GM19438 (cell line): ENCODE data around the gene SGMS2.
"Not testable (repeated sequence)": the region's sequence is repeated elsewhere in the genome, so short reads cannot be mapped to it uniquely, and the experiment has no call there.

Source experiments
- ATAC-seq: cut with Tn5 transposase; IDR thresholded peaks from one replicate; pipeline ENCODE4 v1.9.1; 2021; ENCODE audit warnings: low read depth; ENCODE audit not compliant: unreplicated experiment

Gene SGMS2

GRCh38 chr4:107905082-107905481, 80.3 kb downstream of the SGMS2 start:
- not testable (repeated sequence) for ATAC-seq

DNA sequence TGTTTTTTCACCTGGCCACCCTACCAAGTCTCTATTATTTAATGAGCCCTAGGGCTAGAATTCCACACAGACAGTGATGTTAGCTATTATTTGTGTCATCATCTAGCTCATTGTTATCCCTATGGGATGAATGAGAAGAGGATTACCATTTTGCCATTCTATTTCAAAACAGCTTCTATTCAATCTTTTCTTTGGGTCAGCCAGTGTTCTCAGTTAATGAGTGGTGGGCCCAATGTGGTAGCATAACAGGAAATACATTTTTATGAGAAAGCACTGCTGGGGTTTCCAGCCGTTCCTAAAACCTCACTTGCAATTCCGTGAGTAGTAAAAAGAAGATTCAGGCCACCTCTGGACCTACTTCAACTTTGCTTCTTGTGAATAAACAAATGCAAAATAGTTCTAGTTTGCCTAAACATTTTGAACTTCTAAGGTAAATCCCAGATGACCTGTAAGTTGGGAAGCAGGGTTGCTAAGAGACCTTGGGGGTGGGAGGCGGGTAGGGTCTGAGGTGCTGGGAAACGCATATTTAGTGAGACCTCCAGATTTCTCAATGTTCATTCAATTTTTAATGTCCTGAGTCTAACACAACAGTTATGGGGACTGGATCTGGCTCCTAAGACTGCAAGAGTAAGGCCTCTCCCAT, 81.8 kb downstream of the SGMS2 start:
- no peak for ATAC-seq

GRCh38 chr4:107908377-107908776, 83.6 kb downstream of the SGMS2 start:
- ATAC-seq = no peak

DNA sequence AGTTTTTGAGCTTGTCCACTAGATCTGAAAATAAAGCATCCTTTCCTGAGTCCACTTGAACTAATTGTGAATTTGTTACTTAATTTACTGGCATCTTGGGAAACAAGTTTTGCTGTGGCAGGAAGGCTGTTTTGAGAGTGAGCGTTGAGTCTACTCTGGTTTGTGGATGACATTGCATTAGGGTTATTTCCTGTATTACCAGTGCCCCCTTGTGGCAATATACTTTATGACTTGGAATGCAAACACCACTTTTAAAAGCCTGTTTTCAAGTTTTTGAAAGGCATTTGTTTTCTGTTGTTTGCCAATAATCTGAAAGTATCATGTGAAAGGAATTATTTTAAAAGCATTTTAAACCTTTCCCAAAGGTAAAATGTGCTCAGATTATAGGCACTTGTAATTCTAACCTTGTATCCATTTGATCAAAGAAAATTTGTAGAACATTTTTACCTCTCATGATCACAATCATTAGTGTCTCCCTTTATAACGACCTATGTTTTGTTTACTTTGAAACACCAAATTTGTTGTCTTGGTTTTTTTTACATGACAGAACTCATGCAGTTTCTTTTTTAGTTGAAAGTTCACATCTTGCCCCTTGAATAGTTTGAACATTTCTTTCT, 88.7 kb downstream of the SGMS2 start:
- ATAC-seq = no peak

DNA sequence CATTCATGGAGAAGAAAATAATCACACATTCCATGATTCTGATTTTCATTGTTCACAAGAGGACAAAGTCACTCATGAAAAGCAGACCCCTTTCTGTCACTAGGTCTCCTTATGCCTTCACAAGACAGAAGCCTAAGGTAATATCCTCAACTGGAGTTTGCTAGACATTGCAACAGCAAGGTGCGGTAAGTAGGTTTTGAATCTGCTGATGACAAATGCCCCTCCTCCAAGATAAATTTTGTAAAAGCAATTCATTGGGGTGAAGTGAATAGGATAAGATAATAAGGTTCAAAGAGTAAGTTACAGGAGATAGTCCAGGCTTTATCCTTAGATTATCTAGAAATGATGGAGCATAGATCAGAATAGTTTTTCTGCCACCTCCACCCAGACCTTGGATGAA, 90.5 kb downstream of the SGMS2 start:
- no peak for ATAC-seq

DNA sequence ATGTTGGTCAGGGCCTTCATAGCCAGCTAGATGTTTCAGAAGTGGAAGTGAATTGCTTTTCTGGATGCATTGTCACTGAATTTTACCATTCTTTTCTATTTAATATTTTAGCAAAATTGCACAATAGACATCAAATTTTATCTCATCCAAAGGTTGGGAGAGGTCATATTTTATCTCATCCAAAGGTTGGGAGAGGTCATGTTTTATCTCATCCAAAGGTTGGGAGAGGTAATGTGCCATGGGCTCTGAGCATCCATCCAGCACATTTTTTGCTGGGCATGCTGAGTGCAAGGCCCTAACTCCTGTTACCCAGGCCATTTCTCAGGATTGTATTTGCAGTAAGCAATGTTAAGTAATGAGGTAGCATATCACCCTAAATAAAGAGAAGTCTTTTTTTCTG, 91.9 kb downstream of the SGMS2 start:
- ATAC-seq = no peak

GRCh38 chr4:107917500-107917899, 92.8 kb downstream of the SGMS2 start:
- ATAC-seq = no peak

DNA sequence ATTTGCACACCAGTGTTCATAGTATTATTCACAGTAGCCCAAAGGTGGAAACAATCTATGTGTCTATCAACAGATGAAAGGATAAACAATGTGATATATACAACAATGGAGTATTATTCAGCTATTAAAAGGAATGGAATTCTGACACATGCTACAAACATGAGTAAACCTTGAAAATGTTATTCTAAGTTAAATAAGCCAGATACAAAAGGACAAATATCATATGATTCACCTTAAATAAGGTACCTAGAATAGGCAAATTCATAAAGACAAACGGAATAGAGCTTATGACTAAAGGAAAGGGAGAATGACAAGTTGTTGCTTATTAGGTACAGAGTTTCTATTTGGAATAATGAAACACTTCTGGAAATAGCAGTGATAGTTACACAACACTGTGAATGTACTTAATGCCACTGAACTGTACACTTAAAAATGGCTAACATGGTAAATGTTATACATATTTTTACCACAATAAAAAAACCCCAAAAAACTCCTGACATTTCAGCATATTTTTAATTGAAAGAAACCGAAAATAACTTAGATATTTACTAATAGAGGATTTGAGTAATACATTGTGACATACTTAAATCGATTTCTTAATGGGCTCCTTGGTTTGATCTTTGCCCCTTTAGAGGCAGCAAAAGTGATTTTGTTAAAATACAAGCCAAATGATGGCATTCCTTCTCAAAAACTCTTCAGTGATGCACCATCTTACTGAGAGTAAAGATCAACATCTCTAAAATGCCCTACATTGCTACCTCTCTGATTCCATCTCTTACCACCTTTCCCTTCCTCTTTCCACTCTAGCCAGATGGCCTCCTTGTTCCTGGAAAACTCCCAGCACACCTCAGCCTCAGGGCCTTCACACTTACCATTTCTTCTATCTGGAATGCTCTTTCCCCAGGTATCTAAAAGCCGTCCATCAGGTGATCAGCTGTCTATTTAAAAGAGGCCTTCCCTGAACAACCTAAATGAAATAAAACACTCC, 98.0 kb downstream of the SGMS2 start:
- no peak for ATAC-seq

DNA sequence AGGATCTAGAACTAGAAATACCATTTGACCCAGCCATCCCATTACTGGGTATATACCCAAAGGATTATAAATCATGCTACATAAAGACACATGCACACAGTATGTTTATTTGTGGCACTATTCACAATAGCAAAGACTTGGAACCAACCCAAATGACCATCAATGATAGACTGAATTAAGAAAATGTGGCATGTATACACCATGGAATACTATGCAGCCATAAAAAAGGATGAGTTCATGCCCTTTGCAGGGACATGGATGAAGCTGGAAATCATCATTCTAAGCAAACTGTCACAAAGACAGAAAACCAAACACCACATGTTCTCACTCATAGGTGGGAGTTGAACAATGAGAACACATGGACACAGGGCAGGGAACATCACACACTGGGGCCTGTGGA, 101.0 kb downstream of the SGMS2 start:
- ATAC-seq = not testable (repeated sequence)

- ATAC-seq = not testable (repeated sequence)
These were observed 102.1 kb downstream of the SGMS2 start for GRCh38 chr4:107926875-107927274.

DNA sequence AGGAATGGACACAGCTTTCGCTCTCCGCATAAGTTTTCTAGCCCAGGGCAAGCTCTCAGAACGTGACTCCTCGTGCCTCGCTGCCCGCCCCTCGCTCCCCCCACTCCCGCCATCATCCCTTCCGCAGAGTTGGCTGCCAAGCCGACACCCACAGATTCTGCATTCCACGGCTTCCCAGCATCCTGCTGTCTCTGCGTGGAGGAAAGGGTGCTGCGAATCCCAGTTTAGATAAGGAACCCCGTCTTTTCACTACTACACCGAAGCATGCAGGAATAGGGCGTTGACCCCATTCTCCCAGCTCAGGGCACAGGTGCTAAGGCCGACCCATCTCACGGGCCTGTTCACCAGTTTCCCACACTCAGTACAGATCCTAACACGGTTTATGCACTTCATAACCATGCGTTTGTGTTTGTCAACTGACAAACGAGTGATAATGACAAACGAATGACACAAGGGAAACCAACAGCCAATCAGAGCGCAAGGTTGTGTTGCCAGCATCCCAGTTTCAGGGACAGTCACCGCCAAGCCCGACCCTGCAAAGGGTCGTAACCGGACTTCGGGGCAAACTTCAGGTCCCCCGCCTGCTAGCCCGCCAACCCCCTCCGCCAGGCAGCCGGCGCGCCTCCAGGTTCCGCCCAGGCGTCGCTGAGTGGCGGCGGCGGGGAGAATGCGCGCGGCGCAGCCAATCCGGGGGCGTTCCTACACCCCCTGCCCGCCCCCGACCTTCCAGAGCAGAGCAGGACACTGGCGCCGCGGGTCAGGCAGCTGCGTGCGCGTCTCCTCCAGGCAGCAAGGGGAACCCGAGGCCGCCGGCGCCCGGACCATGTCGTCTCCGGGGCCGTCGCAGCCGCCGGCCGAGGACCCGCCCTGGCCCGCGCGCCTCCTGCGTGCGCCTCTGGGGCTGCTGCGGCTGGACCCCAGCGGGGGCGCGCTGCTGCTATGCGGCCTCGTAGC, 106.4 kb downstream of the SGMS2 start, which contains the start of gene CYP2U1:
TSS of gene CYP2U1 (plus strand) at position 729 of the 954 bp plus-strand sequence. CDS start at position 824, 95 bp downstream.
- ATAC-seq = peak; percentile 96

GRCh38 chr4:107931775-107932321, 107.1 kb downstream of the SGMS2 start:
- peak; percentile 31 for ATAC-seq

- no peak for ATAC-seq
These were observed 110.5 kb downstream of the SGMS2 start for GRCh38 chr4:107935246-107935645.

GRCh38 chr4:107937040-107937439, 112.3 kb downstream of the SGMS2 start:
- ATAC-seq = no peak

DNA sequence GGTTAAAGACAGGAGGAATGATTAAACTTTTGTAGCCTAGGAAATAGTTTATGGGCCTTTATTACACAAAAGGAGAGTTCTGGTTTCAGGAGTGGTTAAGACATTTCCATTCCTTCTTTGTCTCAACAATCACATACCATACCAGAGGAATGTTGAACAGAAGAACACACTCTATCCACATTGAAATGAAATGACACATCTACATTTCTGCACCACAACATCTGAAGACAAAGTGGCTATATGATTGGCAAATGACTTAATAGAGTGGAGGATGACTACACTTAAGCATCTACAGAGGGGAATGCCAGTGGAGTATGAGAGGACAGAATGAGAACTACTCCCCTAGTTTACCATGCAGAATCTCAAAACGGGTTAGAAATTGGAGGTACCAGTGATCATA, 114.6 kb downstream of the SGMS2 start:
- no peak for ATAC-seq

GRCh38 chr4:107945809-107946208, 121.1 kb downstream of the SGMS2 start:
- ATAC-seq = no peak

DNA sequence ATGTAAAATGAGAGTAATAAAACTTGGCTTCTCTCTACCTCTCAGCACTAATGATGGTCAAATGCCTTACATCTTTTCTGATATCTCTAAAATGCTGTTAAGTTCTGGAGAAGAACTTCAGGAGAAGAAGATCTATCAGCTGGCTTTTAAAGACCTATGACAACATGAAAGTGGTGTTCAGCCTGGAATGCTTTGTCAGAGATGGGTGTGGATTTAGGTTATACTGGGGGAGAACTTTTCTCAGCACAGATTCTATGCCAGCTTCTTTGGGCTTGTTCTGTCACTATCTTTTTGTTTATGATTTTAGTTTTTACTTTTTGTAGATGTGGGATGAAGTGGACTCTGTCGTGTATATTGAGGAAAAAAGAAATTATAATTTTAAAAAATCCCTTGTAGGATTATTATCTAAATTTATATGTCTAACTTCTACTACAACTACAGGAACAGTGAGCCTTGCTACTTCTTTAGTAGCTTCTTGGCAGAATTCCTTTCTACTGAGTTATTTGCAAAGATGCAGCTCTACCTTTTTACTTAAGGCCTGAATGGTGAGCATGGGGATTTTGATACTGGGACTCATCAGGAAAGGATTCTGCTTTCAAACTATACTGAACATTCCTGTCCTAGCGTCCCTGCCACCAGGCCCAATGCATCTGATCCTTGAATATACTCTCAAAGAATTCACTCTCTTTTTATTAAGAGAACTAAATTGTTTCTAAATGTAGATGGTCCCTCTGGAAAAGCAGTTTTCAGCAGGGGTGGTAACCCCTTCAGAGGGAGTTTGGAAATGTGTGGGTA, 126.2 kb downstream of the SGMS2 start:
- no peak for ATAC-seq

DNA sequence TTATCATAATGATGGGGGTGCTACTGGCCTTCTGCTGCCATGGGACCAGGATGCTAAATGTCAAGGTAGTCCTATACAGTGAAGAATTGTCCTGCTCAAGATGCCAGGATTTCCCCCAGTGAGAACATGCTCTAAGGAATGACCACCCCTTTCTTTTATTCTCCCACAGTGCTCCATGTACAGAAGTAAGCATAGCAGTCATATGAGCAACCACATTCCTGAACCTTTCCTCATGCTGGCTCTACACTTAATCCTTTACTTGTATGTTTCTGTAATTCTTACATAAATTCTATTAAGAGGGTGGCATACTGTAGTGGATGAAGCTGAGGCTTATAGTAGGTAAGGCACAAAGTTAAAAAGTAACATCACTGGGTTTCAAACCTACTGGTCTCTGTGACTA, 126.8 kb downstream of the SGMS2 start:
- no peak for ATAC-seq

- no peak for ATAC-seq
These were observed 131.3 kb downstream of the SGMS2 start for GRCh38 chr4:107956011-107956410.
